AG09309 (cell line): ENCODE data around the gene C5orf58.

ENCODE experiments used
- DNase-seq: peaks from one replicate; pipeline ENCODE4 v3.0.0-alpha.2; 2010; ENCODE audit warnings: low read depth
- H3K4me3 ChIP-seq: 2 replicates; pipeline ENCODE4 v1.5.1; 2011; ENCODE audit warnings: mild to moderate bottlenecking, low read depth, low read length, moderate library complexity; ENCODE audit not compliant: control insufficient read depth
- TF ChIP-seq, protein P1 (sequence below): IDR thresholded peaks from 2 replicates; pipeline ENCODE4 v1.5.1; 2011; ENCODE audit warnings: mild to moderate bottlenecking, low read depth, low read length, inconsistent platforms; ENCODE audit not compliant: insufficient read depth, control insufficient read depth; ENCODE audit errors: missing control alignments

C5orf58 gene

DNA sequence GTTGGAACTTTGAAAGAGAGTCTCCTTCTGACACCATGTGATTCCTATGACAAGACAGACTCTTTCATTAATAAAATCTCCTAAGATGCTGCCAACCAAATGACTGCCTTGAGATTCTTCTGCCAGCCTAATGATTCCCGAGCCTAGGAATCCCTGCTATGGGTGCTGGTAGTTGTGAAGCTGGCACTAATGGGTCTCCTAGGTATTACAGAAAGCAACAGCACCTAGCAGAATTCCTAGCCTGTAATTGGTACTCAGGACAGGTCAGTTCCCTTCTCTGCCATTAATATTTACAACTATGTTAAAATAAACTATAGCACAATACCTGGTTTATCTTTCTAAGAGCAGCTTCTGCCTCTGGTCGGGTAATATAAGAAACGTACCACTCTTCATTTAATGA is 19.3 kb downstream of the C5orf58 start:
- TF ChIP-seq, protein P1, sequence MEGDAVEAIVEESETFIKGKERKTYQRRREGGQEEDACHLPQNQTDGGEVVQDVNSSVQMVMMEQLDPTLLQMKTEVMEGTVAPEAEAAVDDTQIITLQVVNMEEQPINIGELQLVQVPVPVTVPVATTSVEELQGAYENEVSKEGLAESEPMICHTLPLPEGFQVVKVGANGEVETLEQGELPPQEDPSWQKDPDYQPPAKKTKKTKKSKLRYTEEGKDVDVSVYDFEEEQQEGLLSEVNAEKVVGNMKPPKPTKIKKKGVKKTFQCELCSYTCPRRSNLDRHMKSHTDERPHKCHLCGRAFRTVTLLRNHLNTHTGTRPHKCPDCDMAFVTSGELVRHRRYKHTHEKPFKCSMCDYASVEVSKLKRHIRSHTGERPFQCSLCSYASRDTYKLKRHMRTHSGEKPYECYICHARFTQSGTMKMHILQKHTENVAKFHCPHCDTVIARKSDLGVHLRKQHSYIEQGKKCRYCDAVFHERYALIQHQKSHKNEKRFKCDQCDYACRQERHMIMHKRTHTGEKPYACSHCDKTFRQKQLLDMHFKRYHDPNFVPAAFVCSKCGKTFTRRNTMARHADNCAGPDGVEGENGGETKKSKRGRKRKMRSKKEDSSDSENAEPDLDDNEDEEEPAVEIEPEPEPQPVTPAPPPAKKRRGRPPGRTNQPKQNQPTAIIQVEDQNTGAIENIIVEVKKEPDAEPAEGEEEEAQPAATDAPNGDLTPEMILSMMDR = no peak
- DNase-seq = no peak
- H3K4me3 ChIP-seq = no peak overlapping the region

DNA sequence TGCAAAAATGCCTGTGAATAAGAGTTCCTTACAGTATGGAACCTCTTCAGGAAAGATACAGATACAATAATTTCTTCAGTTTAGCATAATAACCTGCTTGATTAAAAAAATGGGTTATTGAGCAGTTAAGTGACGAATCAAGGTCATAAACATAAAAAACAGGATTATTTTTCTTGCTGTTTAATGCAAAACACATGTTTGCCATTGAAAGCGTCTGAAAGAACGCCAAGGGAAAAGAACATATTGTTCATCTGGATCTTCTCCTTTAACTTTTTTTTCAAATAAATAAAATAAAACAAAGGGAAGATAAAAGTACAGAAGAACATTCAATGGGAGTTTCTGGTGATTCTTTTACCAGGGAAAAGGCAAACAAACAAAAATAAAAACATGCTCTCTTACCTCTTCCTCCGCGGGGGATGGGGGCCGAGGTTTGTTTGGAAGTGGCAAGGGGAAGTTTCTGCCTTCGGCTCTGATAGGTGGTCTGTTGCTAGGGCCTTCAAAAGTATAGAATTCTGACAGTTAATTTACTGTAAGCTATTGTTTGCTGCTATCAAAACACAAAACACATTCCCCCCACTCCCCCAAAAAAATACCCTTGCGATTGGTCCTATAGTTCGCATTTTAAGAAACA is 20.1 kb downstream of the C5orf58 start:
- no peak for DNase-seq
- no peak overlapping the region for H3K4me3 ChIP-seq
- TF ChIP-seq, protein P1 = no peak

DNA sequence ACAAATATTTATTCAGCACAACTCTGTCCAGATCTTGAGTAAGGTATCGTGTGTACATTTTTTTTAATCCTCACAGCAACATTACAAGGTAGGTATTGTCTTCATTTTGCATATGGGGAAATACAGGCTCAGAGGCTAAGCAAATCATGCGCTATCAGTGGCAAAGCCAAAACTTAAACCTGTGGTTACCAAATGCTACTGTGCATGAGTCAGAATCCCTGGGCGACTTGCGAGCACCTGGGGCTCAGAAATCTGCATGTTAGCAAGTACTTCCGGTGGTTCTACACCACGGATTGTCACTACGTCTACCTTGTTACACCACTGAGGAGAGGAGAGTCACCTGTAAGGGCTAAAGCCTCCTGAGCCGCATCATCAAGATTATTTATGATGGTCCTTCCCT is 21.3 kb downstream of the C5orf58 start:
- DNase-seq = no peak
- TF ChIP-seq, protein P1 = no peak
- H3K4me3 ChIP-seq = no peak overlapping the region

- TF ChIP-seq, protein P1 = no peak
- no peak overlapping the region for H3K4me3 ChIP-seq
Observed at GRCh38 chr5:170256571-170256970, 23.8 kb downstream of the C5orf58 start.

GRCh38 chr5:170257370-170257769 is 24.6 kb downstream of the C5orf58 start:
- TF ChIP-seq, protein P1 = no peak
- no peak overlapping the region for H3K4me3 ChIP-seq
- DNase-seq = no peak

More at GRCh38 chr5:170256571-170256970, 23.8 kb downstream of the C5orf58 start:
- no peak for DNase-seq

DNA sequence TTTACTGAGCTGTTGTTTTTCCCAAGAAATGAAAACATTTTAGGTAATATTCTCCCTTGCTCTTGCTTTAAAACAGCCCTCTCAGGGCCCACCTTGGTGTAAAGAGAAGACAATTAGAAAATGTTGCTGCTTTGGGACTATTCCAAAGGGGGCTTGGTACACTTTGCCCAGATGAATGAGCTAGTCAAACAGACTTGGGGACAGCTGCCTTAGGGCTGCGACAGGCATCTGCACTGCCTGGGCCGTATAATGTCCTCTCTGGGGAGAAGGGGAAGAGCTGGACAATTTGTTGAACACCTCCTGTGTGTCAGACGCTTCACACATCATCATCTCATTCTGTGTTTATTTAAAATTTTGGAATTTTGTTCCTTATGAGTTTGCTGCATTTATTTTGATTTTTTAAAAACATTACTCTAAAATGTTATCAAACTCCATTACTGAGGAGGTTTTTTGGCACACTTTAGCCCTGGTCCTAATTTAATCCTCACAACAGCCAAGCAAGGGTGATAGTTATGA is 28.8 kb downstream of the C5orf58 start:
- TF ChIP-seq, protein P1 = no peak
- DNase-seq = no peak
- no peak overlapping the region for H3K4me3 ChIP-seq
